PC-9 (cell line): ENCODE results near the gene R3HDM2.

Source experiments
- EZH2 ChIP-seq: fragments of 200-600 bp; sonication (generic); IDR thresholded peaks from 2 replicates; pipeline ENCODE4 v1.8.0; 2017; ENCODE audit warnings: antibody characterized with exemption, low read depth
- TF ChIP-seq, protein P1 (sequence below): fragments of 200-600 bp; sonication (generic); conservative IDR thresholded peaks from 2 replicates; pipeline ENCODE4 v1.6.1; 2017; ENCODE audit warnings: mixed run types, antibody characterized with exemption, mild to moderate bottlenecking, moderate library complexity

DNA sequence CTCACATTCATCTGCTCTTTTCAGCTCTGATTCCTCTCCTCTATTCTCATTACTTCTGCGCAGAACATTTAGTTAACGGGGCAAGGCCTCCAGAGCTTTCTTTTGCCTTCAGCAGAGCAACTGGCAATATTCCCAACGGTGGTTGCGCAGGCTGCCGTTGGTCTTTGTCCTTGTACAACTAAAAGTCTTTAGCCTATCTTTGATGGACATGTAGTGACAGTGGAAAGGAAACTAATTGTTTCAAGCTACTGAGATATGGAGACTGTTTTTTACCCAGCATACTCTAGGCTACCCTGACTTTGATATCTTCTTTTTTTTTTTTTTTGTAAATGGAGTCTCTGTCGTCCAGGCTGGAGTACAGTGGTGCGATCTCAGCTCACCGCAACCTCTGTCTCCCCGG is 12.6 kb downstream of the R3HDM2 start:
- TF ChIP-seq, protein P1, sequence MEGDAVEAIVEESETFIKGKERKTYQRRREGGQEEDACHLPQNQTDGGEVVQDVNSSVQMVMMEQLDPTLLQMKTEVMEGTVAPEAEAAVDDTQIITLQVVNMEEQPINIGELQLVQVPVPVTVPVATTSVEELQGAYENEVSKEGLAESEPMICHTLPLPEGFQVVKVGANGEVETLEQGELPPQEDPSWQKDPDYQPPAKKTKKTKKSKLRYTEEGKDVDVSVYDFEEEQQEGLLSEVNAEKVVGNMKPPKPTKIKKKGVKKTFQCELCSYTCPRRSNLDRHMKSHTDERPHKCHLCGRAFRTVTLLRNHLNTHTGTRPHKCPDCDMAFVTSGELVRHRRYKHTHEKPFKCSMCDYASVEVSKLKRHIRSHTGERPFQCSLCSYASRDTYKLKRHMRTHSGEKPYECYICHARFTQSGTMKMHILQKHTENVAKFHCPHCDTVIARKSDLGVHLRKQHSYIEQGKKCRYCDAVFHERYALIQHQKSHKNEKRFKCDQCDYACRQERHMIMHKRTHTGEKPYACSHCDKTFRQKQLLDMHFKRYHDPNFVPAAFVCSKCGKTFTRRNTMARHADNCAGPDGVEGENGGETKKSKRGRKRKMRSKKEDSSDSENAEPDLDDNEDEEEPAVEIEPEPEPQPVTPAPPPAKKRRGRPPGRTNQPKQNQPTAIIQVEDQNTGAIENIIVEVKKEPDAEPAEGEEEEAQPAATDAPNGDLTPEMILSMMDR: no peak
- TF ChIP-seq EZH2: no peak
